GM18511 (cell line): ENCODE results near the gene CDKAL1.
"Not testable (repeated sequence)": the region's sequence is repeated elsewhere in the genome, so short reads cannot be mapped to it uniquely, and the experiment has no call there.

Source experiments
- ATAC-seq: cut with Tn5 transposase; IDR thresholded peaks from one replicate; pipeline ENCODE4 v1.9.1; 2021; ENCODE audit warnings: mild to moderate bottlenecking, moderate library complexity; ENCODE audit not compliant: unreplicated experiment

CDKAL1 gene

GRCh38 chr6:20732896-20733295 is 198.6 kb downstream of the CDKAL1 start:
- no peak for ATAC-seq

DNA sequence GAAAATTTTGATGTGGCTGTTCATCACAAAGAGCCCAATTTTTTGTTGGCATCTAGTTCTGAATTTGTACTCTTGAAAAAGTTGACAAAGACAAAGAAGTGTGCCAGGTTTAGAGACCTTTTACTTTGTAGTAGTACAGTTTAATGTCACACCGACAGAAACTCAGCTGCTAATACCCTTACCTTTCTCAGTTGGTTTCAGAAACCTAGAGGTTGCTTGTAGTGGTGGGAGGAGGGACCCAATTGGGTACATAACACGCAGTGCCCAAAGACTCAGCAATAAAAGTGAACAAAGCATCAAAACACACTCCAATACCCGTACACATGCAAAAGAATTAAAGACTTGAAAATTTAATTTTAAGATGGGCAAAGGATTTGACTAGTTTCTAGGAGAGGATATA is 203.7 kb downstream of the CDKAL1 start:
- no peak for ATAC-seq

DNA sequence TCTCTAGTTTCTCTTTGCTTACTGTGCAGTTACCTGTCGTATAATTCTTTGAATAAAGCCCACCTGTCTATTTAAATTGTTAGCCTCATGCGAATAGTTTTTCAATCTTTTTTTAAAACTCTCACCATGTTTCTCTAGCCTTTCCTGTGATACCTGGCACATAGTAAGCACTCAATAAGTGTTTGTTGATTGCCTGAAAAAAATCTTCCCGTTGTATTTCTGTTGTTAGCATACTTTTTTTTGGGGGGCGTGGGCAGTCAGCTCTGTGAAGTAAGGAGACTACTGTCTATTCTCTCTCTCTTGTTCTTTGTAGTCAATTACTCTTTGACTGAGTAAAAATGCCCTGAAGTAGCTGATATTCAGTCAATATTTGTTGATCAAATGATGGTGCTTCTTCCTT is 205.8 kb downstream of the CDKAL1 start:
- no peak for ATAC-seq

DNA sequence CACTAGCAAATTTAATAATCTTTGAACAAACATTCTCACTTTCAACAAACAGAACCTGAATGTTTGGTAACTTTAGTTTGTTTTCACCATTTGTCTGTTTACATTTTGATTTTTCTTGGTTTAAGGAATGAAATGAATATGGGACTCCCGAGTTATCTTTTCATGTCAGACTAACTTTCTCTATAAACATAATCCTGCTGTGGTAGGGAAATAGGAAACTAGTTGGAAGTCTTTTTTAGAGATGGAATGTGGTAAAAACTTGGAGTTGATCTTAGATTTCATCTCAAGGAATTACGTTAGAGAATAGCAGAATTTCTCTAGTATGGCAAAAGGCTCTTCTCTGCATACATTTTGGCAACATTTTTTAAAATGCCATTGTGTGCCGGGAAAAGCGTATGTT is 206.5 kb downstream of the CDKAL1 start:
- ATAC-seq, result no peak

GRCh38 chr6:20741490-20741889 is 207.2 kb downstream of the CDKAL1 start:
- no peak for ATAC-seq

DNA sequence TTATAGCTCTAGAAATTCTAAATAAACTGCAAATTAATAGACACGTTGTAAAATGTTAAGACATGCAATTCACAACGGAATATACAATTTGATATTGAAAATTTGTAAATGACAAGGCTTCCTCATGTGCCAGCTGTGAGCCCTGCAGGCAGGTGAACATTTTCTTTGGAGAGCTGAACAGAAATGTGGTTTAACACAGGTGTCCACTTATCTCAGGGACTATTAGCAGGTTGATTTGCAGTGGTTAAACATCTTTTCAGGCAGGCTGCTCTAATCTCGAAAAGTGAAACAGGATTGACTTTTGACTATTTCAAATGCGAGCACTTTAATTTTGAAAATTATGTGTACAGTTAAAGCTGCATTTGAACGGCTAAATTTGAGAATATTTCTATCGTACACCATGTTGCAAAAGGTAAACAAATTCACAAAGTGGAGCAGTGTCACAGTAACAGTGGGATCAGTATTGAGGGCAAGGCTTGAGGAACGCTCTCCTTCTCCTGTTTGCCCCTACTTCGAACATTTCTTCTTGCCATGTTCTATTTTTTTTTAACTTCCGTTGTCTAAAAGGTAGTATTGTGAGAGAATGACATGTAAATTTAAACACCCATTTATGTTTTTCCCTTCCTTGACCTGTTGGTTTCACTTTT is 210.8 kb downstream of the CDKAL1 start:
- no peak for ATAC-seq

DNA sequence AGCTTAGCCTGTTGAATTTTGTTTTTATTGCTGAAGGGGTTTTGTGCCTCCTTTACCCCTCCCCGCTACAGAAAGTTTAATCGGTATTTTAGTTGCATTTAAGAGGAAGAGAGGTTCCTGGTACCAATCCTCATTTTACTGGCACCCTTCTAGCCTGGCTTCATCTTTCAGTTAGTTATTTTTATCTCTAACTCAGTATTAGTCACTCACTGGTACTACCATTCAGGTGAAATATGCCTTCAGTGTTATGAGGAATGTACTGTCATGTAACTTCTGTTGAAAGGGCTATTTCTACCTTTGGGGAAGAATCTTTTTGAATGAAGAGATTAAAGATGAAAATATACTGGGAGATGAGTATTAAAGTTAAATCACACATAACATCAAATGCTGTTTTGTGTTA is 211.8 kb downstream of the CDKAL1 start:
- no peak for ATAC-seq

GRCh38 chr6:20746805-20747558 is 212.7 kb downstream of the CDKAL1 start:
- ATAC-seq, result no peak

GRCh38 chr6:20747991-20748390 is 213.7 kb downstream of the CDKAL1 start:
- no peak for ATAC-seq

DNA sequence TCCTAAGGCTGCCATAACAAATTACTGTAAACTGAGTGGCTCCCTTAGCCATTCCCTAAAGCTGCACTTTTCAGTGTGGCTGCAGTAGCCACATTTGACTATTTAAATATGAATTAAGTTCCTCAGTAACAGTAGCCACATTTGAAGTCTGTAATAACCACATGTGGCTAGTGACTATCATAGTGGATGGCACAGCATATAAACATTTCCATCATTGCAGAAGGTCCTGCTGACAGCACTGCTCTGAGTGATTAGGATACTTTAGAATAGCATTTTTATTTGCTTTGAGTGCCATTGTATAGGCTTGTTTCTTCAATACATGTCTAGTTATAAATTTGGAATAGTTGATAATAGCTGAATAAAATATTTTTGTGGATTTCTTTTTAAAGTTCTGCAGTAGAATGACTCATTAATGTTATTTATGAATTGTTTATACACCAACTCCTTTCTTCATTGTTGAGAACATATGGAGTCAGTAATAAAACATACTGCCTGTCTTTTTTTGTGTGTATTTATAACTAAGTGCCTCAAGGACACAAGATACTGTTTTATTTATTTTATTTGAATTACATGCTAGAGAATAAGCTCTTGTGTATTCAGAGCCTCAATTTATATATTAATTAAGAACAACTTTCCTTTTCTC is 217.2 kb downstream of the CDKAL1 start:
- no peak for ATAC-seq

GRCh38 chr6:20755631-20756030 is 221.4 kb downstream of the CDKAL1 start:
- no peak for ATAC-seq

- ATAC-seq, result not testable (repeated sequence)
Observed at GRCh38 chr6:20756584-20757147, 222.4 kb downstream of the CDKAL1 start.

DNA sequence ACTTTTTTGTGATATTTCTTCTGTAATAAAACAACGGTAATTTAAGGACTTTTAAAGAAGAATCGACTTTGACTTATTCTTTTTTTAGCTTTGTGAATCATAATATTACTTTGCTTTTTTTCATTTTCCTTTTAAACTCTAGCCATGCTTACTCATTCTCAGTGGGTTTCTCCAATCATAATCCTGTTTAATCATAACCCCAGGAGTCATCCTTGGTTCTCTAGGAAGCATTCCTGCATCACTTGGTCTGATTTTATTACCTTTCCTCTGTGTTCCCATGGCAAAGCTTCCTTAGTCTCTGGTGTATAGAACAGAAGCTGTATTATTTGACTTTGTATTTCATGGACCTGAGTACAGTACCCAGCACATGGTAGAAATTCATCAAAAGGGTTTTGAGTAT is 223.5 kb downstream of the CDKAL1 start:
- no peak for ATAC-seq

DNA sequence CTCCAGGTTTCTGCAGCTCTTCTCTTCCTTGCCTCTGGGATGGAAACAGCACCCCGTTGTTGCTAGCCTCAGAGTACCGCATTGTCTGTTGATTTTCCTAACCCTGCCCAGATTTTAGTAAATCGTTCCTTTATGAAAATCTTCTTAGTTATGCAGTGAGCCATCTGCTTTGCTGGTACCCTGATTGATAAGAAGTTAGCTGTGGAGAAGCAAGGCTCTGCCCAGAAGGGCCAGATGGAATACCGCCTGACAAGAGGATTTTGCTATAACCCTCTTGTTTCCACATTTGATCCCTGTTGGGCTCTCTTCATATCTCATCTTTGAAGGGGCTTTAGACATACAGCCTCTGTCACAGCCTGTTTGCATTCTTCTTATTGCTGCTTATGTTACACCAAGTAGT is 229.0 kb downstream of the CDKAL1 start:
- ATAC-seq, result no peak

GRCh38 chr6:20769631-20770030 is 235.4 kb downstream of the CDKAL1 start:
- ATAC-seq, result no peak

DNA sequence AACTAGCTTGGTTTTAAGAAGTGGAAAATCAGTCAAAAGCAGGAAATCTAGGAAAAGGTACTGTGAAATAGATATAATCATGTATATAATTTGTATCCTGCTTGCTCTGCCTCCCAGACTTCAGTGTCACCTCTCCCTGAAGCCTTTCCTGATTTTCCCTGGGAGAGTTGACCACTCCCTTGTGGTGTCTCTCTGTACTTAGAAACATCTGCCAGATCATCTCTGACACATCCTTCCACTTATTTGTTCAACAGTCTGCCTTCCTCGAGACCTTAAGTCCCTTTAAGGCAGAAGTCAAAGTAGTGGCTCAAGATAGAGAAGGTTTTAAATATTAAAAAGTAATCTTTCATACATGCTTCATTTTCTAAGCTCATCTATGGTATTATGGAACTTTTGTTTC is 236.5 kb downstream of the CDKAL1 start:
- no peak for ATAC-seq

GRCh38 chr6:20771409-20771808 is 237.2 kb downstream of the CDKAL1 start:
- ATAC-seq, result no peak

GRCh38 chr6:20773822-20774221 is 239.6 kb downstream of the CDKAL1 start:
- no peak for ATAC-seq

GRCh38 chr6:20775981-20776380 is 241.7 kb downstream of the CDKAL1 start:
- no peak for ATAC-seq

- ATAC-seq, result no peak
Observed at GRCh38 chr6:20777801-20778200, 243.5 kb downstream of the CDKAL1 start.

- ATAC-seq, result no peak
Observed at GRCh38 chr6:20778459-20778858, 244.2 kb downstream of the CDKAL1 start.

DNA sequence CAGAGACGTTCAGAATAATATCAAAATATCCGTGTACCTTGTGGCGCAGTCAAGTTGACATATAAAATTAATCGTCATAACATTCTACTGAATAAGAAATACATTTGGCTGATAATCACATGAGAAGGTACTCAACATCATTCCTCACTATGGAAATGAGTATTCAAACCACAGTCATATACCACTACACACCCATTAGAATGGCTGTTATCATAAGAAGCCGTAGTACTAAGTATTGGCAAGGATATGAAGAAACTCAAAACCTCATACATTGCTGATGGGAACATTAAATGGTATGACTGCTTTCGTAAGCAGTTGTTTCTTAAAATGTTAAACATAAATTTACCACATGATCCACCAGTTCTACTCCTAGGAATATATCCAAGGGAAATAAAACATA is 244.7 kb downstream of the CDKAL1 start:
- no peak for ATAC-seq
